ENCODE results near the gene ACTR3C. TPM values are rescaled to one million over a fixed set of nuclear protein-coding genes. Genes with fewer than 3 reads are reported as not detected.

Gene ACTR3C
- total RNA-seq, 1 experiment from 2014 or later, result 2.2 TPM

GRCh38 chr7:150361402-150361801 lies 38.1 kb upstream of the ACTR3C start:
- Histone ChIP-seq H2BK12ac (ENCODE audit: insufficient read length, low read depth, low read length) (no peak overlapping the region), H2BK20ac (ENCODE audit: low read depth, low read length, poor library complexity, severe bottlenecking) (no peak overlapping the region), H3K4me1 (ENCODE audit: insufficient read depth, low read length) (0 out of 2 replicates have a peak, but pooled peaks cover 3% of the 10 kb centered on the region), H4K20me1 (ENCODE audit: control insufficient read depth, insufficient read depth, insufficient read length) (no peaks in the 10 kb centered on the region), H3K79me1 (ENCODE audit: insufficient read depth, low read depth, low read length, poor library complexity, severe bottlenecking) (no peaks in the 10 kb centered on the region), H2BK5ac (ENCODE audit: insufficient read length, low read length) (no peak overlapping the region), H4K5ac (ENCODE audit: insufficient read length, low read depth, low read length) (no peak overlapping the region), H3K23ac (ENCODE audit: insufficient read length, low read depth, low read length) (no peak overlapping the region), H2AK5ac (ENCODE audit: insufficient read length, low read length) (no peak overlapping the region), H2AFZ (ENCODE audit: low read length) (no peak overlapping the region), H3K18ac (ENCODE audit: insufficient read length, low read depth, low read length) (no peak overlapping the region), H3K27ac (ENCODE audit: insufficient read length, low read depth, low read length) (no peak overlapping the region), H3T11ph (ENCODE audit: low read length) (no peak overlapping the region), H3K4me2 (ENCODE audit: insufficient read depth, insufficient read length, low read length) (no peak overlapping the region), H4K91ac (ENCODE audit: insufficient read length, low read depth, low read length) (no peak overlapping the region), H3K9me3 (ENCODE audit: control insufficient read depth, low read depth, low read length) (no peaks in the 10 kb centered on the region), H3K79me2 (ENCODE audit: insufficient read depth, low read length) (no peaks in the 10 kb centered on the region), H3K27me3 (ENCODE audit: insufficient read depth, low read length) (no peaks in the 10 kb centered on the region), H2BK15ac (ENCODE audit: low read depth, low read length) (no peak overlapping the region), H3K56ac (ENCODE audit: insufficient read length, low read depth, low read length) (no peak overlapping the region), H3K9ac (ENCODE audit: extremely low read depth, insufficient read length, low read length) (no peak overlapping the region), H2BK120ac (ENCODE audit: low read depth, low read length, poor library complexity, severe bottlenecking) (no peak overlapping the region), H4K8ac (replicated peaks; ENCODE audit: insufficient read length, low read depth, low read length) (no peak overlapping the region), H3K14ac (ENCODE audit: insufficient read depth, low read length) (no peak overlapping the region), H3K23me2 (ENCODE audit: insufficient read length, low read depth, low read length, poor library complexity, severe bottlenecking) (no peaks in the 10 kb centered on the region), H3K4ac (ENCODE audit: low read depth, low read length) (no peak overlapping the region)
- H3K27me3 Mint-ChIP-seq (ENCODE audit: low read depth), result peaks cover 1% of the 10 kb centered on the region
- peaks cover 4 to 7% of the 10 kb centered on the region in 2 experiments; a peak in 3 of 5 replicates for H3K9me3 Mint-ChIP-seq
- TF ChIP-seq CTCF (conservative IDR thresholded peaks at IDR 0.05), result no peak
- DNase-seq, result peak; percentile 40
- H3K4me1 Mint-ChIP-seq, result peaks cover 42 to 52% of the 10 kb centered on the region in 2 experiments
- H3K27ac Mint-ChIP-seq, result peak overlapping the region in 2 of 3 experiments; percentile 20 to 77; a peak in 4 of 7 replicates
- peaks cover 0 to 4% (median 0%) of the 10 kb centered on the region in 3 experiments; a peak in 1 of 7 replicates for H3K36me3 Mint-ChIP-seq (ENCODE audit: insufficient read depth in 1 of 3, low read depth in 3 of 3)
- WGBS (ENCODE audit: extremely low coverage, insufficient read length, low lambda C conversion rate), result no CpG with 5 or more reads among the region's 7 CpGs
- peak overlapping the region in 1 of 2 experiments; percentile 49; a peak in 1 of 5 replicates for H3K4me3 Mint-ChIP-seq

All from H9 (cell line).